ENCODE measurements around the gene SNAI3. TPM values are rescaled to one million over a fixed set of nuclear protein-coding genes. Genes with fewer than 3 reads are reported as not detected.

SNAI3 gene
- total RNA-seq: 0.16 TPM in 1 of 2 replicates, not detected in the other

GRCh38 chr16:88686439-88687253, at the start of gene SNAI3:
TSS of gene SNAI3 (minus strand) at chr16:88686507. CDS start at chr16:88686406, 101 bp downstream.

GRCh38 chr16:88706229-88706964, 20.1 kb upstream of the SNAI3 start, which contains the start of the genes CTU2 and RNF166:
TSS of gene CTU2 (plus strand) at chr16:88706503. CDS start at chr16:88706531, 28 bp downstream.
TSS of gene RNF166 (minus strand) at chr16:88706408. CDS start at chr16:88706325, 83 bp downstream.

GRCh38 chr16:88662843-88663606, 23.3 kb downstream of the SNAI3 start, which contains the start of gene MVD:
TSS of gene MVD (minus strand) at chr16:88663091. CDS start at chr16:88663080, 11 bp downstream.

GRCh38 chr16:88650749-88651275, 35.5 kb downstream of the SNAI3 start, which contains the start of gene CYBA:
TSS of gene CYBA (minus strand) at chr16:88651053. CDS start at chr16:88651013, 40 bp downstream.

GRCh38 chr16:88638323-88639230, 47.7 kb downstream of the SNAI3 start, which contains the start of gene IL17C:
TSS of gene IL17C (plus strand) at chr16:88638572. CDS start at chr16:88638642, 70 bp downstream.

Other genes starting within 250 kb of the SNAI3 start
- 1.3 and 5.6 TPM in 2 replicates for gene ZFPM1, start 233.2 kb downstream of the SNAI3 start, total RNA-seq
- 13.7 and 15.9 TPM in 2 replicates for gene ZC3H18, start 116.1 kb downstream of the SNAI3 start, total RNA-seq
- not detected in 2 replicates for gene IL17C, start 47.9 kb downstream of the SNAI3 start, total RNA-seq
- gene CYBA, start 35.5 kb downstream of the SNAI3 start, total RNA-seq: 490 and 554 TPM in 2 replicates
- 54.0 and 99.6 TPM in 2 replicates for gene MVD, start 23.4 kb downstream of the SNAI3 start, total RNA-seq
- gene RNF166, start 19.9 kb upstream of the SNAI3 start, total RNA-seq: 14.1 and 15.1 TPM in 2 replicates
- gene CTU2, start 20.0 kb upstream of the SNAI3 start, total RNA-seq: 13.0 and 13.5 TPM in 2 replicates
- gene PIEZO1, start 98.7 kb upstream of the SNAI3 start, total RNA-seq: 232 and 251 TPM in 2 replicates
- gene CDT1, start 117.3 kb upstream of the SNAI3 start, total RNA-seq: 2.5 and 7.3 TPM in 2 replicates
- 251 and 258 TPM in 2 replicates for gene APRT, start 125.4 kb upstream of the SNAI3 start, total RNA-seq
- gene GALNS, start 170.4 kb upstream of the SNAI3 start, total RNA-seq: 38.1 and 38.2 TPM in 2 replicates
- 41.5 TPM in 2 replicates for gene TRAPPC2L, start 170.6 kb upstream of the SNAI3 start, total RNA-seq
- gene PABPN1L, start 180.2 kb upstream of the SNAI3 start, total RNA-seq: not detected in 2 replicates

Measured in cardiac atrium fibroblast (primary cell).